GM06990 (cell line): ENCODE data around the gene MYO15B.
"Not testable (repeated sequence)": the region's sequence is repeated elsewhere in the genome, so short reads cannot be mapped to it uniquely, and the experiment has no call there.

Source experiments
- DNase-seq: peaks from one replicate; pipeline ENCODE4 v3.0.0-alpha.2; 2011; ENCODE audit not compliant: insufficient read length; ENCODE audit errors: extremely low read depth
- H3K27me3 ChIP-seq: replicated peaks from 2 replicates; pipeline ENCODE4 v1.6.0; 2011; ENCODE audit warnings: low read length; ENCODE audit not compliant: control insufficient read depth, insufficient read depth
- H3K36me3 ChIP-seq: 2 replicates; pipeline ENCODE4 v1.5.1; 2011; ENCODE audit warnings: low read length; ENCODE audit not compliant: control insufficient read depth, insufficient read depth
- H3K4me3 ChIP-seq: replicated peaks from 2 replicates; pipeline ENCODE4 v1.5.1; 2011; ENCODE audit warnings: low read depth, mild to moderate bottlenecking, control low read depth, low read length
- TF ChIP-seq, protein P1 (sequence below): IDR thresholded peaks from 2 replicates; pipeline ENCODE4 v1.5.1; 2011; ENCODE audit warnings: low read length, control low read depth, mild to moderate bottlenecking, inconsistent platforms; ENCODE audit not compliant: insufficient read depth, poor library complexity, severe bottlenecking

The MYO15B gene

GRCh38 chr17:75575728-75576127, 11.9 kb upstream of the MYO15B start:
- no peak for DNase-seq
- no peak overlapping the region for H3K4me3 ChIP-seq
- TF ChIP-seq, protein P1, sequence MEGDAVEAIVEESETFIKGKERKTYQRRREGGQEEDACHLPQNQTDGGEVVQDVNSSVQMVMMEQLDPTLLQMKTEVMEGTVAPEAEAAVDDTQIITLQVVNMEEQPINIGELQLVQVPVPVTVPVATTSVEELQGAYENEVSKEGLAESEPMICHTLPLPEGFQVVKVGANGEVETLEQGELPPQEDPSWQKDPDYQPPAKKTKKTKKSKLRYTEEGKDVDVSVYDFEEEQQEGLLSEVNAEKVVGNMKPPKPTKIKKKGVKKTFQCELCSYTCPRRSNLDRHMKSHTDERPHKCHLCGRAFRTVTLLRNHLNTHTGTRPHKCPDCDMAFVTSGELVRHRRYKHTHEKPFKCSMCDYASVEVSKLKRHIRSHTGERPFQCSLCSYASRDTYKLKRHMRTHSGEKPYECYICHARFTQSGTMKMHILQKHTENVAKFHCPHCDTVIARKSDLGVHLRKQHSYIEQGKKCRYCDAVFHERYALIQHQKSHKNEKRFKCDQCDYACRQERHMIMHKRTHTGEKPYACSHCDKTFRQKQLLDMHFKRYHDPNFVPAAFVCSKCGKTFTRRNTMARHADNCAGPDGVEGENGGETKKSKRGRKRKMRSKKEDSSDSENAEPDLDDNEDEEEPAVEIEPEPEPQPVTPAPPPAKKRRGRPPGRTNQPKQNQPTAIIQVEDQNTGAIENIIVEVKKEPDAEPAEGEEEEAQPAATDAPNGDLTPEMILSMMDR = no peak
- no peaks in the 10 kb centered on the region for H3K27me3 ChIP-seq
- no peaks in the 10 kb centered on the region for H3K36me3 ChIP-seq

GRCh38 chr17:75576661-75577060, 10.9 kb upstream of the MYO15B start:
- Histone ChIP-seq H3K4me3 (no peak overlapping the region), H3K27me3 (no peaks in the 10 kb centered on the region), H3K36me3 (no peaks in the 10 kb centered on the region)
- DNase-seq = no peak
- TF ChIP-seq, protein P1 = no peak

DNA sequence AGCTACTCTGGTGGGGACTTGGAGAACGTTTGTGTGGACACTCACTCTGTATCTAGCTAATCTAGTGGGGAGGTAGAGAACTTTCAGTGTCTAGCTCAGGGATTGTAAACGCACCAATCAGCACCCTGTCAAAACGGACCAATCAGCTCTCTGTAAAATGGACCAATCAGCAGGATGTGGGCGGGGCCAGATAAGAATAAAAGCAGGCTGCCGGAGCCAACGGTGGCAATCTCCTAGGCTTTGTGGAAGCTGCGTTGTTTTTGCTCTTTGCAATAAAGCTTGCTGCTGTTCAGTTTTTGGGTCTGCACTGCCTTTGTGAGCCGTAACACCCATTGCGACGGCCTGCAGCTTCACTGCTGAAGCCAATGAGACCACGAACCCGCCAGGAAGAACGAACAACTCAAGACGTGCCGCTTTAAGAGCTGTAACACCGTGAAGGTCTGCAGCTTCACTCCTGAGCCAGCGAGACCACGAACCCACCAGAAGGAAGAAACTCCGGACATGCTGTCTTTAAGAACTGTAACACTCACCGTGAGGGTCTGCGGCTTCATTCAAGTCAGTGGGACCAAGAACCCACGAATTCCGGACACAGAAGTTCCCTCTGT, 6.4 kb upstream of the MYO15B start:
- not testable (repeated sequence) for H3K36me3 ChIP-seq, H3K27me3 ChIP-seq, DNase-seq, H3K4me3 ChIP-seq

GRCh38 chr17:75583197-75583596, 4.4 kb upstream of the MYO15B start:
- H3K27me3 ChIP-seq, DNase-seq, H3K36me3 ChIP-seq, H3K4me3 ChIP-seq: not testable (repeated sequence)

DNA sequence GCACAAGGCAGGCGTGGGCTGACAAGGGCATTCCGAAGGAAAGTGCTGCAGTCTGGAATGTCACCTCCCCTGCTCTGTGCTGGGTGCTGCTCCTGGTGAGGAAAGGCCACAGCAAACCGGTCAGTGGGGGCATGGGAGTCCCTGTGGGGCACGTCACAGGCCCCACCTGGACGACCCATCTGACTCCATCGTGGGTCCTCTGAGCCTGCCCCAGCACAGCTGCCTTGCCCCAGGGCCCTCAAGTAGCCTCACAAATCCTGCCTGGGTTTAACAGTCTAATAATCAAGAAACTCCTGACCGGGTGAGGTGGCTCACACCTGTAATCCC, 2.8 kb upstream of the MYO15B start:
- no peak for DNase-seq
- no peak overlapping the region for H3K4me3 ChIP-seq
- no peaks in the 10 kb centered on the region for H3K36me3 ChIP-seq
- TF ChIP-seq, protein P1 = no peak
- H3K27me3 ChIP-seq = peaks cover 2% of the 10 kb centered on the region

- Histone ChIP-seq H3K27me3 (peaks cover 2% of the 10 kb centered on the region), H3K36me3 (no peaks in the 10 kb centered on the region), H3K4me3 (no peak overlapping the region)
- DNase-seq = no peak
- TF ChIP-seq, protein P1 = no peak
Observed at GRCh38 chr17:75588596-75589011, 1.0 kb downstream of the MYO15B start.

GRCh38 chr17:75589012-75589918, 1.7 kb downstream of the MYO15B start:
- DNase-seq = peak; percentile 87
- peak overlapping the region; percentile 60 for H3K4me3 ChIP-seq
- H3K36me3 ChIP-seq = no peaks in the 10 kb centered on the region
- TF ChIP-seq, protein P1 = peak; percentile 19
- peaks cover 2% of the 10 kb centered on the region for H3K27me3 ChIP-seq
